HG03097 (cell line): Measurements from ENCODE around the gene NACC1.

Experiments
- ATAC-seq: cut with Tn5 transposase; IDR thresholded peaks from one replicate; pipeline ENCODE4 v1.9.1; 2021; ENCODE audit not compliant: unreplicated experiment, low FRiP score

The NACC1 gene

DNA sequence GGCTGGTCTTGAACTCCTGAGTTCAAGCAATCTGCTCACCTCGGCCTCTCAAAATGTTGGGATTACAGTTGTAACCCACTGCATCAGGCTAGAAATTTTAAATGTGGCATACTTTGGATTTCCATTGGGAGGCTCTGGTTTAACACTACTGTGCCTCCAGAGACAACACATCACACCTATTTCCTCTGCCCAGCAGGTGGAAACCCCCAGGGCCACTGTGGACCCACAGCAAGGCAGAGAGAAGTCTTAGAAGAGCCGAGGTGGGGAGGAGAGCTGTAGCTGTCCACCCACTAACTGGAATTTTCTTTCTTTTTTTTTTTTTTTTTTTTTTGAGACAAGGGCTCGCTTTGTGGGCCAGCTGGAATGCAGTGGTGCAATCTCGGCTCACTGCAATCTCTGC lies 71.5 kb downstream of the NACC1 start:
- ATAC-seq = no peak
